ENCODE data around the gene FBXL13. TPM values are rescaled to one million over a fixed set of nuclear protein-coding genes. Genes with fewer than 3 reads are reported as not detected.

FBXL13 gene
- total RNA-seq, 1 experiment from 2014 or later: 2.5 TPM

DNA sequence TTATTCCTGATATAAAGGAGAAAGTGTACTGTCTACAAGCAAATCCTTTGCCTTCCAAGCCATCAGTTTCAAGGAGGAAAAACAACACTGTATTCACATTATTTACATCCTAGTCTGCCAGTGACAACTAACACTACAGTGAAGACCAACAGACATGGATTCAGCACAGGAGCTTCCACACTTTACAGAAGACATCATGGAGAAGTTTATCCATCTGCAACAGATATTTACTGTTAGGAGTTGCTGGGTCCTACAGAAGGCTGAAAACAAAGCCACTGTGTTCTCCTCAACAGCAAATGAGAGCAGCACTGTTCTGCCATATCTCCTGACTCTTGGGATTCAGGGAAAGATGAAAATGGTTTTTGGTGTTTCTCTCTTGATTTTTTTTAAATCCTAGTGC is 42.4 kb upstream of the FBXL13 start:
- in situ Hi-C loops (cut with HindIII; ENCODE audit: low pct_unique_long_range_greater_than_20kb, low sequenced_read_pairs): no loop called here
- H3K36me3 ChIP-seq (ENCODE audit: control insufficient read depth, insufficient read depth, low read length): peaks cover 4% of the 10 kb centered on the region; the same call in 1 of the 2 replicates
- no TSS peak for BruUV-seq (replicated peaks)
- H3K4me1 ChIP-seq (ENCODE audit: control insufficient read depth, insufficient read depth, low read length): no peaks in the 10 kb centered on the region
- H3K4me3 ChIP-seq (ENCODE audit: low read depth in 2 of 2, low read length in 2 of 2): no peak overlapping the region
- TF ChIP-seq, protein P1, sequence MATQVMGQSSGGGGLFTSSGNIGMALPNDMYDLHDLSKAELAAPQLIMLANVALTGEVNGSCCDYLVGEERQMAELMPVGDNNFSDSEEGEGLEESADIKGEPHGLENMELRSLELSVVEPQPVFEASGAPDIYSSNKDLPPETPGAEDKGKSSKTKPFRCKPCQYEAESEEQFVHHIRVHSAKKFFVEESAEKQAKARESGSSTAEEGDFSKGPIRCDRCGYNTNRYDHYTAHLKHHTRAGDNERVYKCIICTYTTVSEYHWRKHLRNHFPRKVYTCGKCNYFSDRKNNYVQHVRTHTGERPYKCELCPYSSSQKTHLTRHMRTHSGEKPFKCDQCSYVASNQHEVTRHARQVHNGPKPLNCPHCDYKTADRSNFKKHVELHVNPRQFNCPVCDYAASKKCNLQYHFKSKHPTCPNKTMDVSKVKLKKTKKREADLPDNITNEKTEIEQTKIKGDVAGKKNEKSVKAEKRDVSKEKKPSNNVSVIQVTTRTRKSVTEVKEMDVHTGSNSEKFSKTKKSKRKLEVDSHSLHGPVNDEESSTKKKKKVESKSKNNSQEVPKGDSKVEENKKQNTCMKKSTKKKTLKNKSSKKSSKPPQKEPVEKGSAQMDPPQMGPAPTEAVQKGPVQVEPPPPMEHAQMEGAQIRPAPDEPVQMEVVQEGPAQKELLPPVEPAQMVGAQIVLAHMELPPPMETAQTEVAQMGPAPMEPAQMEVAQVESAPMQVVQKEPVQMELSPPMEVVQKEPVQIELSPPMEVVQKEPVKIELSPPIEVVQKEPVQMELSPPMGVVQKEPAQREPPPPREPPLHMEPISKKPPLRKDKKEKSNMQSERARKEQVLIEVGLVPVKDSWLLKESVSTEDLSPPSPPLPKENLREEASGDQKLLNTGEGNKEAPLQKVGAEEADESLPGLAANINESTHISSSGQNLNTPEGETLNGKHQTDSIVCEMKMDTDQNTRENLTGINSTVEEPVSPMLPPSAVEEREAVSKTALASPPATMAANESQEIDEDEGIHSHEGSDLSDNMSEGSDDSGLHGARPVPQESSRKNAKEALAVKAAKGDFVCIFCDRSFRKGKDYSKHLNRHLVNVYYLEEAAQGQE (IDR thresholded peaks at IDR 0.05; ENCODE audit: insufficient read depth in 1 of 2, low read depth in 2 of 2, low read length in 1 of 2): no peak
- TF ChIP-seq CTCF (IDR thresholded peaks at IDR 0.05) (no peak), POLR2AphosphoS5 (IDR thresholded peaks at IDR 0.05; ENCODE audit: low read depth, low read length) (no peak), SIN3A (IDR thresholded peaks at IDR 0.05; ENCODE audit: borderline replicate concordance, insufficient read depth, low read depth, low read length) (no peak), TCF7L2 (IDR thresholded peaks at IDR 0.05; ENCODE audit: low read depth, low read length) (no peak)
- ChIA-PET POLR2A (no interaction called here), CTCF (no interaction called here)
- no peaks in the 10 kb centered on the region for H3K9me3 ChIP-seq (ENCODE audit: control insufficient read depth, insufficient read depth, low read depth, low read length)
- no peaks in the 10 kb centered on the region for H3K27me3 ChIP-seq (ENCODE audit: control insufficient read depth, insufficient read depth, low read length)
- H3K27ac ChIP-seq (ENCODE audit: low read length): no peak overlapping the region
- intact Hi-C loops (cut with micrococcal nuclease; ENCODE audit: unreplicated experiment): no loop called here
- DNase-seq (ENCODE audit: low read depth, low spot score): no peak
- no peak for ATAC-seq

DNA sequence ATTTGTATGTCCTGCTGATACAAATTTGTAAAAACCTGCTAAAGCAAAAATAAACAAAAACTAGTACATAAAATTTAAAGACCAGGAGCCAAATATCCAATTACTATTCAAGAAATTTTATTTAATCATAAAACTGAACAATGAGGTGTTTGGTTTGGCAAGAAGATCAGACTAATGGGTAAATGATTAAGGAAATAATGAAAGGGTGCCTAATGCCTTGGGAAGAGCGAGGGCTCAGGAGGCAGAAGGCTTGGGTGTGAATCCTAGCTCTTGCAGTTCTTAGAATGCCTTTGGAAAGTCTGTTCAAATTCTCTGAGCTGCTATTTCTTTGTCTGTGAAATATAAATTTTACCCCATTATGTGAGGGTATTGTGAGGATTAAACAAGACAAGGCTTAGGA is 41.9 kb upstream of the FBXL13 start:
- Histone ChIP-seq H3K36me3 (ENCODE audit: control insufficient read depth, insufficient read depth, low read length) (peaks cover 4% of the 10 kb centered on the region; the same call in 1 of the 2 replicates), H3K27ac (ENCODE audit: low read length) (no peak overlapping the region), H3K9me3 (ENCODE audit: control insufficient read depth, insufficient read depth, low read depth, low read length) (no peaks in the 10 kb centered on the region), H3K27me3 (ENCODE audit: control insufficient read depth, insufficient read depth, low read length) (no peaks in the 10 kb centered on the region), H3K4me1 (ENCODE audit: control insufficient read depth, insufficient read depth, low read length) (no peaks in the 10 kb centered on the region), H3K4me3 (ENCODE audit: low read depth in 2 of 2, low read length in 2 of 2) (no peak overlapping the region)
- CTCF ChIA-PET: no interaction called here
- in situ Hi-C loops (cut with HindIII; ENCODE audit: low pct_unique_long_range_greater_than_20kb, low sequenced_read_pairs): no loop called here
- TF ChIP-seq SIN3A (IDR thresholded peaks at IDR 0.05; ENCODE audit: borderline replicate concordance, insufficient read depth, low read depth, low read length): no peak
- no peak for TF ChIP-seq TCF7L2 (IDR thresholded peaks at IDR 0.05; ENCODE audit: low read depth, low read length)
- TF ChIP-seq CTCF (IDR thresholded peaks at IDR 0.05): no peak
- TF ChIP-seq, protein P1 (IDR thresholded peaks at IDR 0.05; ENCODE audit: insufficient read depth in 1 of 2, low read depth in 2 of 2, low read length in 1 of 2): no peak
- TF ChIP-seq POLR2AphosphoS5 (IDR thresholded peaks at IDR 0.05; ENCODE audit: low read depth, low read length): no peak
- no TSS peak for BruUV-seq (replicated peaks)
- ATAC-seq (no peak), DNase-seq (ENCODE audit: low read depth, low spot score) (no peak)
- POLR2A ChIA-PET: no interaction called here
- intact Hi-C loops (cut with micrococcal nuclease; ENCODE audit: unreplicated experiment): no loop called here
